ENCODE data around the gene PLA1A. TPM values are rescaled to one million over a fixed set of nuclear protein-coding genes. Genes with fewer than 3 reads are reported as not detected.

Gene PLA1A
- total RNA-seq, 1 donor from 2014 or later: 0.29 TPM

GRCh38 chr3:119624002-119624720 lies 26.5 kb downstream of the PLA1A start:
- Mint-ChIP-seq H3K9me3 (no peaks in the 10 kb centered on the region), H3K27me3 (ENCODE audit: insufficient read depth) (no peaks in the 10 kb centered on the region), H3K4me3 (no peak overlapping the region), H3K27ac (no peak overlapping the region), H3K4me1 (ENCODE audit: low read depth) (peaks cover 31% of the 10 kb centered on the region), H3K36me3 (ENCODE audit: low read depth) (peaks cover 2% of the 10 kb centered on the region)
- intact Hi-C loops (cut with micrococcal nuclease): loop anchor here (2.0 kb wide), 1 partner anchor 15 kb away; no protein-coding TSS in a partner anchor
- no peak for DNase-seq (ENCODE audit: low spot score)

- no peak overlapping the region for H3K27ac Mint-ChIP-seq
- no peak for DNase-seq (ENCODE audit: low spot score)
- intact Hi-C loops (cut with micrococcal nuclease): loop anchor here (2.0 kb wide), 1 partner anchor 13 kb away; no protein-coding TSS in a partner anchor
- no peaks in the 10 kb centered on the region for H3K9me3 Mint-ChIP-seq
- peaks cover 2% of the 10 kb centered on the region for H3K36me3 Mint-ChIP-seq (ENCODE audit: low read depth)
- H3K4me3 Mint-ChIP-seq: no peak overlapping the region
- no peaks in the 10 kb centered on the region for H3K27me3 Mint-ChIP-seq (ENCODE audit: insufficient read depth)
- peaks cover 36% of the 10 kb centered on the region for H3K4me1 Mint-ChIP-seq (ENCODE audit: low read depth)
These were observed 27.9 kb downstream of the PLA1A start for GRCh38 chr3:119625451-119626153.

DNA sequence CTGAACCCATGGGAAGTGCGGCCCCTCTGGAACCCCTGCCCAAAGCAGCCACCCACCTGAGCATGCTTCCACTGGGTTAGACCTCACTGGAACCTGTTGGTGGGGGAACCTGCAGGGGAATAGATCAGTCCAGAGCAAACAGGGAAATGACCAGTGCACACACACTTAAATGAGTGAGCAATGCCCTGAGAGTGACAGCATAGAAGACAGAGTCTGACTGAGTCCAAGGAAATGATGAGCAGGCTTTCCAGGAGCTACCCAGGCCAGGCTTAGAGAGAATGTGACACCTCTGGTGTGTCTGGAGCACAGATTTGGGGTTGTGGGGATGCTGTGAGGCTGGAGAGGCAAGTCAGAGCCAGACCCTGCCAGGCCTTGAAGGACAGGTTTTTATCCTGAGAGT lies 28.5 kb downstream of the PLA1A start:
- peaks cover 41% of the 10 kb centered on the region for H3K4me1 Mint-ChIP-seq (ENCODE audit: low read depth)
- peaks cover 2% of the 10 kb centered on the region for H3K36me3 Mint-ChIP-seq (ENCODE audit: low read depth)
- DNase-seq (ENCODE audit: low spot score): no peak
- H3K4me3 Mint-ChIP-seq: no peak overlapping the region
- H3K27ac Mint-ChIP-seq: no peak overlapping the region
- H3K27me3 Mint-ChIP-seq (ENCODE audit: insufficient read depth): no peaks in the 10 kb centered on the region
- intact Hi-C loops (cut with micrococcal nuclease): no loop called here
- H3K9me3 Mint-ChIP-seq: no peaks in the 10 kb centered on the region

DNA sequence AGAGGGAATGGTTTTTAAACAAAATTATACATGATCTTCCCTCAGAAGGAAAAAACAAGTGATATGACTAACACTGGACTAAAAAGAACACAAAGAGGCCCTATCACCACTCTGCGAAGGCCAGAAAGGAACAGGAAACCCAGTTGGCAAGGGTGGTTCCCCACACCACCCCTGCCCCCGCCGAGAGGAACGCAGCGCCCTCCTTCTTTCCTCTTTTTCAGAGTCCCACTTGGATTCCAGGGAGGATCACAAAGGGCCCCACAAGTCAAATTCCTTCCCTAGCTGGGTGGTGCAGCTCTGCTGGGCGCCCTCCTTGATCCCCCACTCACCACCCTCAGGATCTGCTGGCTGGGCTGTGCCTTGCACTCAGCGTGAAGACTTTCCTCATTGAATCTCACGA lies 29.8 kb downstream of the PLA1A start:
- Mint-ChIP-seq H3K9me3 (no peaks in the 10 kb centered on the region), H3K27ac (no peak overlapping the region), H3K27me3 (ENCODE audit: insufficient read depth) (no peaks in the 10 kb centered on the region), H3K4me1 (ENCODE audit: low read depth) (peaks cover 41% of the 10 kb centered on the region), H3K36me3 (ENCODE audit: low read depth) (peaks cover 2% of the 10 kb centered on the region), H3K4me3 (no peak overlapping the region)
- intact Hi-C loops (cut with micrococcal nuclease): no loop called here
- no peak for DNase-seq (ENCODE audit: low spot score)

- H3K27me3 Mint-ChIP-seq (ENCODE audit: insufficient read depth): peaks cover 2% of the 10 kb centered on the region
- H3K9me3 Mint-ChIP-seq: no peaks in the 10 kb centered on the region
- intact Hi-C loops (cut with micrococcal nuclease): loop anchor here (1.0 to 2.0 kb wide), 2 partner anchors 11 to 48 kb away; partner anchors contain the start of gene COX17
- H3K27ac Mint-ChIP-seq: peak overlapping the region; percentile 1
- no peak for DNase-seq (ENCODE audit: low spot score)
- H3K4me1 Mint-ChIP-seq (ENCODE audit: low read depth): peaks cover 41% of the 10 kb centered on the region
- H3K36me3 Mint-ChIP-seq (ENCODE audit: low read depth): peaks cover 2% of the 10 kb centered on the region
- H3K4me3 Mint-ChIP-seq: no peak overlapping the region
These were observed 30.7 kb downstream of the PLA1A start for GRCh38 chr3:119628390-119628789.

GRCh38 chr3:119628816-119629445 lies 31.2 kb downstream of the PLA1A start:
- Mint-ChIP-seq H3K27me3 (ENCODE audit: insufficient read depth) (peaks cover 2% of the 10 kb centered on the region), H3K4me1 (ENCODE audit: low read depth) (peaks cover 41% of the 10 kb centered on the region), H3K4me3 (peak overlapping the region; percentile 8), H3K36me3 (ENCODE audit: low read depth) (peaks cover 2% of the 10 kb centered on the region), H3K9me3 (no peaks in the 10 kb centered on the region), H3K27ac (no peak overlapping the region)
- DNase-seq (ENCODE audit: low spot score): no peak
- intact Hi-C loops (cut with micrococcal nuclease): loop anchor here (1.0 to 2.0 kb wide), 2 partner anchors 10 to 48 kb away; partner anchors contain the start of gene COX17

- no peak for DNase-seq (ENCODE audit: low spot score)
- no peaks in the 10 kb centered on the region for H3K9me3 Mint-ChIP-seq
- no peak overlapping the region for H3K27ac Mint-ChIP-seq
- peaks cover 2% of the 10 kb centered on the region for H3K36me3 Mint-ChIP-seq (ENCODE audit: low read depth)
- peaks cover 2% of the 10 kb centered on the region for H3K27me3 Mint-ChIP-seq (ENCODE audit: insufficient read depth)
- no peak overlapping the region for H3K4me3 Mint-ChIP-seq
- peaks cover 41% of the 10 kb centered on the region for H3K4me1 Mint-ChIP-seq (ENCODE audit: low read depth)
- intact Hi-C loops (cut with micrococcal nuclease): no loop called here
These were observed 32.6 kb downstream of the PLA1A start for GRCh38 chr3:119630128-119630879.

DNA sequence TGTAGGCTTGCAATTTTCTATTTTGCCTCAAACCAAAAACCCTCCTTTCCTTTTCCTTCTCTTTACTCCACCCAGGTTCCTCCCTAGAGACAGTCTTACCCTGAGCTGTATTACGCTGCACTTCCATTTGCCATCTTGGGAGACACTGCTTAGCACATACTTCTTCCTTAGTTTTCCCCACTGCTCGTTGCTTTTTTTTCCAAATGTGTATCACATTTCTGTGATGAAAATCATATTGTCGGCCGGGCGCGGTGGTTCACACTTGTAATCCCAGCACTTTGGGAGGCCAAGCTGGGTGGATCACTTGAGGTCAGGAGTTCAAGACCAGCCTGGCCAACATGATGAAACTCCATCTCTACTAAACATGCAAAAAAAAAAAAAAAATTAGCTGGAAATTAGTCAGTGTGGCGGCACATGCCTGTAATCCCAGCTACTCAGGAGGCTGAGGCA lies 33.2 kb downstream of the PLA1A start:
- Mint-ChIP-seq H3K27ac (no peak overlapping the region), H3K4me3 (no peak overlapping the region), H3K9me3 (no peaks in the 10 kb centered on the region), H3K4me1 (ENCODE audit: low read depth) (peaks cover 42% of the 10 kb centered on the region), H3K27me3 (ENCODE audit: insufficient read depth) (peaks cover 2% of the 10 kb centered on the region), H3K36me3 (ENCODE audit: low read depth) (peaks cover 2% of the 10 kb centered on the region)
- DNase-seq (ENCODE audit: low spot score): no peak
- intact Hi-C loops (cut with micrococcal nuclease): no loop called here

GRCh38 chr3:119631516-119631915 lies 33.8 kb downstream of the PLA1A start:
- intact Hi-C loops (cut with micrococcal nuclease): no loop called here
- H3K4me3 Mint-ChIP-seq: no peak overlapping the region

DNA sequence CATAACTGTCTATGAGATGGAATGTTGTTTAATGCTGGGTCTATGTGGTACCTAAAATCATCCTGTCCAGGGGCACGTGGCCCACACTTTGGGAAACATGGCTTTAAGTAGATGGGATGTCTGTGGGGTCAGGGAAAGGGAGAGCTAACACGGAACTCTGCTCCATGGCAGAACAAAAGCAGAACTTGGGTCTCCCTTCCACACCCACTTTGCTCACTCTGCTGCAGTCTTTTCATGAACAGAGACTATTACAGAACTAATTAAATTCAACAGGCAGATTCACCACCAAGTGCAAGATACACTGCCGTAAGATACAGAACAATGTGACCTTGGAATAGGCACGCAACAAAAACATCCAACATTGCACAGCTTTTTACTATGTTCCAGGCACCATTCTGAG lies 34.5 kb downstream of the PLA1A start:
- Mint-ChIP-seq H3K4me1 (ENCODE audit: low read depth) (peaks cover 39% of the 10 kb centered on the region), H3K36me3 (ENCODE audit: low read depth) (peaks cover 4% of the 10 kb centered on the region), H3K9me3 (no peaks in the 10 kb centered on the region), H3K27me3 (ENCODE audit: insufficient read depth) (peaks cover 2% of the 10 kb centered on the region), H3K27ac (no peak overlapping the region), H3K4me3 (no peak overlapping the region)
- DNase-seq (ENCODE audit: low spot score): no peak
- intact Hi-C loops (cut with micrococcal nuclease): no loop called here

More at GRCh38 chr3:119631516-119631915, 33.8 kb downstream of the PLA1A start:
- H3K4me1 Mint-ChIP-seq (ENCODE audit: low read depth): peaks cover 44% of the 10 kb centered on the region
- H3K27ac Mint-ChIP-seq: no peak overlapping the region
- H3K36me3 Mint-ChIP-seq (ENCODE audit: low read depth): peaks cover 4% of the 10 kb centered on the region
- H3K27me3 Mint-ChIP-seq (ENCODE audit: insufficient read depth): peaks cover 2% of the 10 kb centered on the region
- no peak for DNase-seq (ENCODE audit: low spot score)
- H3K9me3 Mint-ChIP-seq: no peaks in the 10 kb centered on the region

GRCh38 chr3:119632829-119633228 lies 35.1 kb downstream of the PLA1A start:
- Mint-ChIP-seq H3K4me1 (ENCODE audit: low read depth) (peaks cover 37% of the 10 kb centered on the region), H3K27me3 (ENCODE audit: insufficient read depth) (peaks cover 2% of the 10 kb centered on the region)
- intact Hi-C loops (cut with micrococcal nuclease): no loop called here

GRCh38 chr3:119635719-119636118 lies 38.0 kb downstream of the PLA1A start:
- peaks cover 5% of the 10 kb centered on the region for H3K9me3 Mint-ChIP-seq
- H3K36me3 Mint-ChIP-seq (ENCODE audit: low read depth): peaks cover 5% of the 10 kb centered on the region
- H3K4me3 Mint-ChIP-seq: no peak overlapping the region
- peaks cover 2% of the 10 kb centered on the region for H3K27me3 Mint-ChIP-seq (ENCODE audit: insufficient read depth)
- H3K27ac Mint-ChIP-seq: no peak overlapping the region
- intact Hi-C loops (cut with micrococcal nuclease): no loop called here
- no peak for DNase-seq (ENCODE audit: low spot score)
- H3K4me1 Mint-ChIP-seq (ENCODE audit: low read depth): peaks cover 43% of the 10 kb centered on the region

More at GRCh38 chr3:119632829-119633228, 35.1 kb downstream of the PLA1A start:
- Mint-ChIP-seq H3K27ac (no peak overlapping the region), H3K36me3 (ENCODE audit: low read depth) (peaks cover 2% of the 10 kb centered on the region), H3K4me3 (no peak overlapping the region), H3K9me3 (no peaks in the 10 kb centered on the region)
- DNase-seq (ENCODE audit: low spot score): no peak

Measured in activated T-helper 1 cell treated with anti-CD3 and anti-CD28 coated beads, Interleukin-12 subunit alpha, Interleukin-12 subunit beta, Interleukin-2, Interleukin-4 antibody, amounts not matched to agents 30 ng/mL and 10 ng/mL and 1 ng/mL, durations not matched to agents 14 hours and 24 hours and 36 hours (primary cell).